ENCODE measurements around the gene PAPPA2.

DNA sequence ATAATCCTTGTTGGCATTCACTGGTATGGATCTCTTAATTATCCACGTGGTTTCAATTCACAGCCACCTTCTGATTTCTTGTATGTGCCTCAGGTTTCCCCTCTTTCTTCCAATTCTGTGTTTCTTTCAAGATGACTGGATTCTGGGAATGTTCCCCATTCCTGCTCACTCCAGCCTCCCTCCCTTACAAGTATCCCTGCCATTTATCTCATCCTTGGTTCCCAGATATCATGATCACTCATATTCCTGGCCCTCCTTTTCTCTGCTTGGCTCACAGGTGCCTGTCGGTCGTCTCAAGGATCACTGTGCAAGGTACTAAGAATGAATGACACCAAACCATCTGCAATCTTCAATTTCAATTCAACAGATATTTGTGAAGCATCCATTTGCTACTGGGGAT, 422.4 kb downstream of the PAPPA2 start:
- TF ChIP-seq, protein P1, sequence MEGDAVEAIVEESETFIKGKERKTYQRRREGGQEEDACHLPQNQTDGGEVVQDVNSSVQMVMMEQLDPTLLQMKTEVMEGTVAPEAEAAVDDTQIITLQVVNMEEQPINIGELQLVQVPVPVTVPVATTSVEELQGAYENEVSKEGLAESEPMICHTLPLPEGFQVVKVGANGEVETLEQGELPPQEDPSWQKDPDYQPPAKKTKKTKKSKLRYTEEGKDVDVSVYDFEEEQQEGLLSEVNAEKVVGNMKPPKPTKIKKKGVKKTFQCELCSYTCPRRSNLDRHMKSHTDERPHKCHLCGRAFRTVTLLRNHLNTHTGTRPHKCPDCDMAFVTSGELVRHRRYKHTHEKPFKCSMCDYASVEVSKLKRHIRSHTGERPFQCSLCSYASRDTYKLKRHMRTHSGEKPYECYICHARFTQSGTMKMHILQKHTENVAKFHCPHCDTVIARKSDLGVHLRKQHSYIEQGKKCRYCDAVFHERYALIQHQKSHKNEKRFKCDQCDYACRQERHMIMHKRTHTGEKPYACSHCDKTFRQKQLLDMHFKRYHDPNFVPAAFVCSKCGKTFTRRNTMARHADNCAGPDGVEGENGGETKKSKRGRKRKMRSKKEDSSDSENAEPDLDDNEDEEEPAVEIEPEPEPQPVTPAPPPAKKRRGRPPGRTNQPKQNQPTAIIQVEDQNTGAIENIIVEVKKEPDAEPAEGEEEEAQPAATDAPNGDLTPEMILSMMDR (conservative IDR thresholded peaks at IDR 0.05; ENCODE audit: low read depth, low read length), result no peak
- no peak for TF ChIP-seq EZH2 (IDR thresholded peaks at IDR 0.05; ENCODE audit: low read length, unreplicated experiment)
- TF ChIP-seq EZH2phosphoT487 (IDR thresholded peaks at IDR 0.05; ENCODE audit: borderline replicate concordance, low read length), result no peak
